ENCODE results near the gene CCDC54. TPM values are rescaled to one million over a fixed set of nuclear protein-coding genes. Genes with fewer than 3 reads are reported as not detected.

The CCDC54 gene
- total RNA-seq, result not detected in 2 replicates

GRCh38 chr3:107377151-107377550 lies at the start of gene CCDC54:
Gene CCDC54 (plus strand): TSS chr3:107377439. CDS start chr3:107377588, 149 bp downstream.

Other genes with a start within 250 kb of the CCDC54 start
- 31.0 and 37.7 TPM in 2 replicates for gene BBX, start 145.5 kb downstream of the CCDC54 start, total RNA-seq

Data from mammary microvascular endothelial cell (primary cell).